ENCODE data around the gene FLT3. TPM values are rescaled to one million over a fixed set of nuclear protein-coding genes. Genes with fewer than 3 reads are reported as not detected.

FLT3 gene
- total and polyA plus RNA-seq, 2 of the 13 experiments (the other 11 are each of a cell fraction or from before 2014, with no cell fraction given), result not detected

GRCh38 chr13:28116736-28117135 is 16.4 kb upstream of the FLT3 start (continued):
- TF ChIP-seq ZBTB10 (CRISPR knock-in tag; IDR thresholded peaks at IDR 0.05; ENCODE audit: borderline replicate concordance), result no peak
- TF ChIP-seq TEF (CRISPR knock-in tag; IDR thresholded peaks at IDR 0.05), result no peak
- TF ChIP-seq PHF20 (CRISPR knock-in tag; IDR thresholded peaks at IDR 0.05), result no peak
- no peak for TF ChIP-seq MAX (IDR thresholded peaks at IDR 0.05)
- TF ChIP-seq ETV5 (CRISPR knock-in tag; IDR thresholded peaks at IDR 0.05; ENCODE audit: borderline replicate concordance), result no peak
- TF ChIP-seq KAT7 (CRISPR knock-in tag; IDR thresholded peaks at IDR 0.05; ENCODE audit: borderline replicate concordance), result no peak
- no peak for TF ChIP-seq POLR2G (IDR thresholded peaks at IDR 0.05; ENCODE audit: low read depth, low read length)
- no peak for TF ChIP-seq ELK4 (CRISPR knock-in tag; IDR thresholded peaks at IDR 0.05; ENCODE audit: borderline replicate concordance)
- TF ChIP-seq ZHX2 (IDR thresholded peaks at IDR 0.05; ENCODE audit: low read depth), result no peak
- TF ChIP-seq ZHX2 (CRISPR knock-in tag; IDR thresholded peaks at IDR 0.05; ENCODE audit: borderline replicate concordance), result no peak
